Measurements from ENCODE around the gene YIPF1. TPM values are rescaled to one million over a fixed set of nuclear protein-coding genes. Genes with fewer than 3 reads are reported as not detected.

YIPF1 gene
- total and polyA plus RNA-seq, 2 donors (not counting 1 experiment from before 2014, with no cell fraction given), result 13.9 to 15.8 TPM

DNA sequence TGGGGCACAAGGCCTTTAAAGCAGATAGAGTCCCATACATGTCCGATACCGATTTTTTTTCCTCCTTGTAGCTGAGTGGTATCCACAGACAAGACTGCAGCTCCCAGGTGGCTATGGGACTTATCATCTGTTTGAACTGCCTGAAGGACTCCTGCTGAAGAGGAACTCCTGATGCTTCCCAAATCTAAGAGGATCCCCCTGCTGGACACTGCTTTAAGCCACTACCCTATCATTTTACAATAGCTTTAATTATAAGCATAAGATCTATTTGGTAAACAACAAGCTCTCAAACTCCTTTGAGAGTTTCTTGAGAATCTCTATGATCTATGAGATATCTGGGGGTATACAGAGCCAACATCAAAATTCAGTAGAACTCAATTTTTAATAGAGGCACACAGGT lies 63.2 kb downstream of the YIPF1 start:
- ChIA-PET CTCF (interaction anchor here (1.7 kb wide), 1 partner anchor 133 kb away, joined by 10 read pairs; no protein-coding TSS in a partner anchor), POLR2A (no interaction called here)
- no peaks in the 10 kb centered on the region for H3K9me3 ChIP-seq (ENCODE audit: control extremely low read depth in 1 of 3, control insufficient read depth in 2 of 3, insufficient read depth in 1 of 3, low read length in 2 of 3)
- H3K4me1 ChIP-seq (ENCODE audit: control insufficient read depth in 2 of 2, insufficient read depth in 2 of 2, low read length in 2 of 2), result no peaks in the 10 kb centered on the region
- no peak overlapping the region for H3K4me2 ChIP-seq (replicated peaks; ENCODE audit: low read depth, low read length, poor library complexity, severe bottlenecking)
- no peaks in the 10 kb centered on the region for H3K27me3 ChIP-seq (replicated peaks in 1 of 4; ENCODE audit: control extremely low read depth in 1 of 4, control insufficient read depth in 3 of 4, insufficient read depth in 4 of 4, low read length in 3 of 4)
- no peak overlapping the region for H3K4me3 ChIP-seq (ENCODE audit: control extremely low read depth in 1 of 5, extremely low read depth in 1 of 5, insufficient read depth in 1 of 5, low read depth in 2 of 5, low read length in 4 of 5)
- DNase-seq (no peak), ATAC-seq (ENCODE audit: low read depth) (no peak)
- no peaks in the 10 kb centered on the region for H3K79me2 ChIP-seq (ENCODE audit: control insufficient read depth, insufficient read depth, low read length)
- no peak overlapping the region for H2AFZ ChIP-seq (ENCODE audit: insufficient read depth, low read depth, low read length, poor library complexity, severe bottlenecking)
- no peak overlapping the region for H3K27ac Mint-ChIP-seq
- H3K4me3 Mint-ChIP-seq, result no peak overlapping the region
- peaks cover 0 to 20% of the 10 kb centered on the region in 2 experiments for H3K36me3 ChIP-seq (replicated peaks in 1 of 2; ENCODE audit: control extremely low read depth in 1 of 2, control insufficient read depth in 1 of 2, extremely low read depth in 1 of 2, insufficient read depth in 2 of 2, low read length in 1 of 2)
- intact Hi-C loops (cut with micrococcal nuclease), result no loop called here
- no peaks in the 10 kb centered on the region for H3K9me3 Mint-ChIP-seq (ENCODE audit: insufficient read depth)
- no peaks in the 10 kb centered on the region for H3K27me3 Mint-ChIP-seq
- 100% methylated on average over 2 of the region's 2 CpGs for WGBS (ENCODE audit: insufficient coverage)
- TF ChIP-seq, protein P1, sequence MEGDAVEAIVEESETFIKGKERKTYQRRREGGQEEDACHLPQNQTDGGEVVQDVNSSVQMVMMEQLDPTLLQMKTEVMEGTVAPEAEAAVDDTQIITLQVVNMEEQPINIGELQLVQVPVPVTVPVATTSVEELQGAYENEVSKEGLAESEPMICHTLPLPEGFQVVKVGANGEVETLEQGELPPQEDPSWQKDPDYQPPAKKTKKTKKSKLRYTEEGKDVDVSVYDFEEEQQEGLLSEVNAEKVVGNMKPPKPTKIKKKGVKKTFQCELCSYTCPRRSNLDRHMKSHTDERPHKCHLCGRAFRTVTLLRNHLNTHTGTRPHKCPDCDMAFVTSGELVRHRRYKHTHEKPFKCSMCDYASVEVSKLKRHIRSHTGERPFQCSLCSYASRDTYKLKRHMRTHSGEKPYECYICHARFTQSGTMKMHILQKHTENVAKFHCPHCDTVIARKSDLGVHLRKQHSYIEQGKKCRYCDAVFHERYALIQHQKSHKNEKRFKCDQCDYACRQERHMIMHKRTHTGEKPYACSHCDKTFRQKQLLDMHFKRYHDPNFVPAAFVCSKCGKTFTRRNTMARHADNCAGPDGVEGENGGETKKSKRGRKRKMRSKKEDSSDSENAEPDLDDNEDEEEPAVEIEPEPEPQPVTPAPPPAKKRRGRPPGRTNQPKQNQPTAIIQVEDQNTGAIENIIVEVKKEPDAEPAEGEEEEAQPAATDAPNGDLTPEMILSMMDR (IDR thresholded peaks at IDR 0.05), result no peak
- no peak for TF ChIP-seq EZH2 (IDR thresholded peaks at IDR 0.05; ENCODE audit: borderline replicate concordance, insufficient read depth, low read depth, low read length, poor library complexity, severe bottlenecking)
- H4K20me1 ChIP-seq (ENCODE audit: control insufficient read depth, insufficient read depth, low read length, poor library complexity, severe bottlenecking), result no peaks in the 10 kb centered on the region
- H3K27ac ChIP-seq (ENCODE audit: low read length in 2 of 2), result no peak overlapping the region
- H3K4me1 Mint-ChIP-seq, result no peaks in the 10 kb centered on the region
- H3K9ac ChIP-seq (ENCODE audit: low read length), result no peak overlapping the region

DNA sequence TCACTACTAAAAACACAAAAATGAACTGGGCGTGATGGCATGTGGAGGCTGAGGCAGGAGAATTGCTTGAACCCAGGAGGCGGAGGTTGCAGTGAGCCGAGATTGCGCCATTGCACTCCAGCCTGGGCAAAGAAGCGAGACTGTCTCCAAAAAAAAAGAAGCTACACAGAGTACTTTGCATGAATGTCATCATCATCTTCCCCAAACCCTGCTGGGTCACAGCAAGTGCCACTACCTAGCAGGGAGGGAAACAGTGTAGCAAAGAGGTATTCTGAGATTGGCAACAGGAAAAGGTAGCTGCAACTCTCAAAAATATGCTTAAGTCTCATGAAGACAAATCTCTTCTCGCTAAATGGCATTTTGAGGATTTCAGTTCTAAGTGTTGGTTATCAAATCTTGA lies 64.3 kb downstream of the YIPF1 start:
- no peak for ATAC-seq (ENCODE audit: low read depth)
- TF ChIP-seq, protein P1 (IDR thresholded peaks at IDR 0.05), result no peak
- TF ChIP-seq EZH2 (IDR thresholded peaks at IDR 0.05; ENCODE audit: borderline replicate concordance, insufficient read depth, low read depth, low read length, poor library complexity, severe bottlenecking), result no peak
- no peak overlapping the region for H3K4me2 ChIP-seq (replicated peaks; ENCODE audit: low read depth, low read length, poor library complexity, severe bottlenecking)
- CTCF ChIA-PET, result interaction anchor here (0.6 to 1.7 kb wide), 3 partner anchors 60 to 611 kb away, joined by 3 to 10 read pairs (median 5); no protein-coding TSS in a partner anchor
- no peaks in the 10 kb centered on the region for H3K4me1 ChIP-seq (ENCODE audit: control insufficient read depth in 2 of 2, insufficient read depth in 2 of 2, low read length in 2 of 2)
- no peak overlapping the region for H3K4me3 Mint-ChIP-seq
- no peak overlapping the region for H3K4me3 ChIP-seq (ENCODE audit: control extremely low read depth in 1 of 5, extremely low read depth in 1 of 5, insufficient read depth in 1 of 5, low read depth in 2 of 5, low read length in 4 of 5)
- H4K20me1 ChIP-seq (ENCODE audit: control insufficient read depth, insufficient read depth, low read length, poor library complexity, severe bottlenecking), result no peaks in the 10 kb centered on the region
- intact Hi-C loops (cut with micrococcal nuclease), result no loop called here
- 92% methylated on average over 4 of the region's 6 CpGs for WGBS (ENCODE audit: insufficient coverage)
- H3K79me2 ChIP-seq (ENCODE audit: control insufficient read depth, insufficient read depth, low read length), result no peaks in the 10 kb centered on the region
- no peak overlapping the region for H3K9ac ChIP-seq (ENCODE audit: low read length)
- no peak overlapping the region for H3K27ac Mint-ChIP-seq
- no peaks in the 10 kb centered on the region for H3K9me3 Mint-ChIP-seq (ENCODE audit: insufficient read depth)
- POLR2A ChIA-PET, result no interaction called here
- H3K9me3 ChIP-seq (ENCODE audit: control extremely low read depth in 1 of 3, control insufficient read depth in 2 of 3, insufficient read depth in 1 of 3, low read length in 2 of 3), result no peaks in the 10 kb centered on the region
- H3K27me3 Mint-ChIP-seq, result no peaks in the 10 kb centered on the region
- DNase-seq, result no peak
- no peak overlapping the region for H2AFZ ChIP-seq (ENCODE audit: insufficient read depth, low read depth, low read length, poor library complexity, severe bottlenecking)
- peaks cover 0 to 20% of the 10 kb centered on the region in 2 experiments for H3K36me3 ChIP-seq (replicated peaks in 1 of 2; ENCODE audit: control extremely low read depth in 1 of 2, control insufficient read depth in 1 of 2, extremely low read depth in 1 of 2, insufficient read depth in 2 of 2, low read length in 1 of 2)
- H3K27ac ChIP-seq (ENCODE audit: low read length in 2 of 2), result no peak overlapping the region
- H3K4me1 Mint-ChIP-seq, result no peaks in the 10 kb centered on the region
- H3K27me3 ChIP-seq (replicated peaks in 1 of 4; ENCODE audit: control extremely low read depth in 1 of 4, control insufficient read depth in 3 of 4, insufficient read depth in 4 of 4, low read length in 3 of 4), result no peaks in the 10 kb centered on the region

Data from B cell (primary cell).